GM21526 (cell line): ENCODE measurements around the gene ILK.

Experiments
- ATAC-seq: cut with Tn5 transposase; IDR thresholded peaks from one replicate; pipeline ENCODE4 v1.9.1; 2021; ENCODE audit warnings: moderate library complexity; ENCODE audit not compliant: unreplicated experiment, low FRiP score

Gene ILK

GRCh38 chr11:6633422-6634408 lies 30.1 kb downstream of the ILK start:
- ATAC-seq = no peak

- no peak for ATAC-seq
These were observed 31.0 kb downstream of the ILK start for GRCh38 chr11:6634534-6634933.

- ATAC-seq = no peak
These were observed 31.7 kb downstream of the ILK start for GRCh38 chr11:6635082-6635932.

DNA sequence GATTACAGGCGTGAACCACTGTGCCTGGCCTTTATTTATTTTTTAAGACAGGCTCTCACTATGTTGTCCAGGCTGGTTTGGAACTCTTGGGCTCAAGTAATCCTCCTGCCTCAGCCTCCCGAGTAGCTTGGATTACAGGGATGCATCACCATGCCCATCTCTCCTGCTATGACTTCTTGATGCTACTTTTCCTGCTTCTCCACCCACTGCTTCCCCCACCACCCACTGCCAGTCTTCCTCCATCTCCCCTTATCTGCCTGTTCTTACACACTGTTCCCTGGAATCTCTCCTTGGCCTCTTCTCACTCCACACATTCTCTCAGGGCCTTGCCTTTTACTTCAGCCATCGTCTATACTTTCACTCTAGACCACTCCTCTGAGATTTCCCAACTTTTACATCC lies 32.9 kb downstream of the ILK start:
- ATAC-seq = no peak

GRCh38 chr11:6637871-6638270 lies 34.3 kb downstream of the ILK start:
- ATAC-seq = no peak

- ATAC-seq = no peak
These were observed 34.9 kb downstream of the ILK start for GRCh38 chr11:6638429-6638828.

- no peak for ATAC-seq
These were observed 36.7 kb downstream of the ILK start for GRCh38 chr11:6640036-6640984.

- no peak for ATAC-seq
These were observed 37.6 kb downstream of the ILK start for GRCh38 chr11:6640985-6641701.

- ATAC-seq = no peak
These were observed 39.4 kb downstream of the ILK start for GRCh38 chr11:6642957-6643356.

GRCh38 chr11:6646071-6646470 lies 42.5 kb downstream of the ILK start:
- ATAC-seq = no peak

DNA sequence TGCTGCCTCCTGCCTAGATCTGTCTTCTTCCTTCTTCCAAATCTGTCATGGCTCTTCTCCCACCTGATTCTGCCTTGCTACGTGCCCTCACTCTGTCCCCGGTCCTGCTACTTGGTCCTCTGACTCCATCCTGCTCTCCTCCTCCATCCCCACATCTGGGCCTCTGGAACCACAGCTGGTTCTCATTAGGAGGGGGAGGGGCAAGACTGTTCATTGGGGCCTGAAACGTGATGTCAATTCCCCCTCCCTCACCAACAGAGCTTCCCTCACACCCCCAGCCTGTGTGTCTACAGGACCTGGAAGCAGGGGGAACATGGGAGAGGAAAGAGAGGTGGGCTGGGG lies 43.0 kb downstream of the ILK start:
- ATAC-seq = no peak

DNA sequence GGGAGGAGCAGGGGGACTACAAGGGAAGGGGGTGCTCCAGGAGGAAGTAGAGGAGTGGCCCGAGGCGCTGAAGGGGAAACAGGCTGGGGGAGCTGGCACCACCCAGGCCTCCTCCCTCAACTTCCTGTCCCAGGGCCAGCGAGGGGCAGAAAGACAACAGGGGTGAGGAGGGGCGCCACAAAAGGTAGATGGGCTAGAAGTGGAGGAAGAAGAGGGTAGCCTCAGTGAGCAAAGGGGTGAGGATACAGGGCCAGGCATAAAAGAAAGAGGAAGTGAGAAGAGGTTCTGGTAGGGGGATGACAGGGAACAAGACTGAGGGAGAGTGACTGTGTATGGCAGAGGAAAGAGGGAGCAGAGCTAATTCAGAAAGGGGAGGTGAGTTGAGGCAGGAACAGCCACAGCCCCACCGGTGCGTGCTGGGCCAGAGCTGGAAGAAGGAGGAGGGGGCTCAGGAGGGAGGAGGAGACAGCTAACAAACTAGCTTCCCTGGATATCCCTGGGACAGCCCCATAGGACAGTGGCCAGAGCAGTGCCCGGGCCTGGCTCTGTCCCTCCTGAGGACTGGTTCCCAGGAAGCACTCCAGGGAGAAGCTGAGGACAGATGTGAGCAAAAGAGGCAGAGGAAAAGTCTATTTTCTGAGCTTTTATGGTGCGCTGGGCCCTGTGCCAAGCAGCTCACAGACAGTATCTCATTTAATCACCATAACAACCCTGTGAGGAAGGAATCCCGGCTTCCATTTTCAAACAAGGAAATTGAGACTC lies 43.5 kb downstream of the ILK start:
- ATAC-seq = peak; percentile 86

DNA sequence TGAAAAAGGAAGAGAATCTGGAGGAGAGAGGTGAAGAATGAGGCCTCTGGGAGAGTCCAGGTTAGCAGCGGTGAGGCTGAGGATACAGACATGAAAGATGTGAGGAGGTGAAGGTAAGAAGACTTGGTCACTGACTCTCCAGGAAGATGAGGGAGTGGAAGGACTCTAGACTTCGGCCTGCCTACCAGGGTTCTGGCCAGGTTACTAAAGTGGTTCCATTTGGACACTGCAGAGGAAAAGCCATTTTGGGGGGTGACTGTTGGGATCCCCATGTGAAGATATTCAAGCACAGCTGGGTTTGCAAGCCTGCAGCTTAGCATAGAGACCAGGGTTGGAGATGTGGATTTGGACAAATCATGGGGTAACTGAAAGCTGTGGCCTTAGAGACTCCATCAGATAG lies 44.3 kb downstream of the ILK start:
- ATAC-seq = no peak

GRCh38 chr11:6648501-6648900 lies 44.9 kb downstream of the ILK start:
- no peak for ATAC-seq

- no peak for ATAC-seq
These were observed 46.5 kb downstream of the ILK start for GRCh38 chr11:6650104-6650503.

- no peak for ATAC-seq
These were observed 47.4 kb downstream of the ILK start for GRCh38 chr11:6650980-6651379.

GRCh38 chr11:6652182-6652581 lies 48.6 kb downstream of the ILK start:
- no peak for ATAC-seq

- ATAC-seq = no peak
These were observed 49.5 kb downstream of the ILK start for GRCh38 chr11:6653097-6653496.

- no peak for ATAC-seq
These were observed 50.1 kb downstream of the ILK start for GRCh38 chr11:6653656-6654055.
